Liver (tissue), 9 donors: ENCODE results near the gene TFDP1. TPM values are rescaled to one million over a fixed set of nuclear protein-coding genes. Genes with fewer than 3 reads are reported as not detected.

ENCODE experiments used
- DNase-seq: peaks from one replicate; pipeline ENCODE4 v3.0.0-alpha.2; 2017; ENCODE audit warnings: low spot score
- H3K27ac ChIP-seq, 2 donors: one replicate each; pipeline ENCODE4 v1.7.0; 2013; ENCODE audit warnings: inconsistent platforms in 2 of 2, low read length in 2 of 2, control low read depth in 1 of 2, low read depth in 1 of 2, mild to moderate bottlenecking in 1 of 2
- H3K27me3 ChIP-seq, 4 donors: one replicate each; pipeline versions ENCODE4 v1.6.1 to v1.7.0; 2013; ENCODE audit warnings: low read length in 3 of 4, inconsistent platforms in 1 of 4, mild to moderate bottlenecking in 1 of 4, moderate library complexity in 1 of 4; ENCODE audit not compliant: control insufficient read depth in 4 of 4, insufficient read depth in 4 of 4
- H3K36me3 ChIP-seq, 4 donors: one replicate each; pipeline versions ENCODE4 v1.6.1 to v1.7.0; 2013; ENCODE audit warnings: low read length in 3 of 4, mild to moderate bottlenecking in 3 of 4, low read depth in 1 of 4, moderate library complexity in 1 of 4; ENCODE audit not compliant: control insufficient read depth in 4 of 4, insufficient read depth in 3 of 4
- H3K4me1 ChIP-seq, 4 donors: one replicate each; pipeline versions ENCODE4 v1.6.1 to v1.7.0; 2013; ENCODE audit warnings: low read length in 3 of 4, mild to moderate bottlenecking in 3 of 4, moderate library complexity in 1 of 4; ENCODE audit not compliant: control insufficient read depth in 4 of 4, insufficient read depth in 4 of 4
- H3K4me3 ChIP-seq, 3 donors: one replicate each; pipeline versions ENCODE4 v1.6.1 to v1.7.0; 2013; ENCODE audit warnings: low read length in 3 of 3, control low read depth in 1 of 3, low read depth in 1 of 3, mild to moderate bottlenecking in 1 of 3
- H3K9ac ChIP-seq, 2 donors: one replicate each; pipeline ENCODE4 v1.7.0; 2013; ENCODE audit warnings: low read length in 2 of 2, mild to moderate bottlenecking in 2 of 2, moderate library complexity in 2 of 2, control low read depth in 1 of 2, low read depth in 1 of 2
- H3K9me3 ChIP-seq, 4 donors: one replicate each; pipeline versions ENCODE4 v1.6.1 to v1.7.0; 2013; ENCODE audit warnings: low read length in 3 of 4; ENCODE audit not compliant: control insufficient read depth in 4 of 4
- ATF3 ChIP-seq: IDR thresholded peaks from 2 replicates; pipeline ENCODE4 v1.6.1; 2016; ENCODE audit warnings: antibody characterized with exemption
- CTCF ChIP-seq: fragments of 150-350 bp; IDR thresholded peaks from 2 replicates; pipeline ENCODE4 v1.5.1; 2017; ENCODE audit warnings: improper control_type of control experiment, low read depth, low read length; ENCODE audit not compliant: missing input control
- EGR1 ChIP-seq, 2 donors: IDR thresholded peaks; 2 replicates each; pipeline ENCODE4 v1.6.1; 2016 to 2018; ENCODE audit warnings: antibody characterized with exemption in 2 of 2, low read depth in 2 of 2
- FOXA1 ChIP-seq: IDR thresholded peaks from 2 replicates; pipeline ENCODE4 v1.6.1; 2016; ENCODE audit warnings: antibody characterized with exemption
- FOXA2 ChIP-seq: IDR thresholded peaks from 2 replicates; pipeline ENCODE4 v1.6.1; 2016; ENCODE audit warnings: antibody characterized with exemption
- GABPA ChIP-seq, 2 donors: IDR thresholded peaks in 1 of 2; conservative IDR thresholded peaks in 1 of 2; 2 replicates each; pipeline ENCODE4 v1.6.1; 2016; ENCODE audit warnings: antibody characterized with exemption in 2 of 2, mild to moderate bottlenecking in 1 of 2, moderate library complexity in 1 of 2
- HNF4A ChIP-seq, 2 donors: conservative IDR thresholded peaks; 2 replicates each; pipeline ENCODE4 v1.6.1; 2016; ENCODE audit warnings: antibody characterized with exemption in 2 of 2, mild to moderate bottlenecking in 2 of 2
- HNF4G ChIP-seq: IDR thresholded peaks from 2 replicates; pipeline ENCODE4 v1.6.1; 2016; ENCODE audit warnings: antibody characterized with exemption
- JUND ChIP-seq, 2 donors: IDR thresholded peaks; 2 replicates each; pipeline ENCODE4 v1.6.1; 2016; ENCODE audit warnings: antibody characterized with exemption in 2 of 2
- MAX ChIP-seq: IDR thresholded peaks from 2 replicates; pipeline ENCODE4 v1.6.1; 2016; ENCODE audit warnings: antibody characterized with exemption
- NR2F2 ChIP-seq: IDR thresholded peaks from 2 replicates; pipeline ENCODE4 v1.6.1; 2016; ENCODE audit warnings: antibody characterized with exemption
- RAD21 ChIP-seq, 2 donors: IDR thresholded peaks; 2 replicates each; pipeline ENCODE4 v1.6.1; 2016; ENCODE audit warnings: antibody characterized with exemption in 2 of 2, mild to moderate bottlenecking in 2 of 2
- REST ChIP-seq: IDR thresholded peaks from 2 replicates; pipeline ENCODE4 v1.6.1; 2016; ENCODE audit warnings: antibody characterized with exemption, mild to moderate bottlenecking
- RXRA ChIP-seq, 2 donors: IDR thresholded peaks; 2 replicates each; pipeline ENCODE4 v1.6.1; 2017 to 2018; ENCODE audit warnings: antibody characterized with exemption in 2 of 2, mild to moderate bottlenecking in 1 of 2
- SP1 ChIP-seq: IDR thresholded peaks from 2 replicates; pipeline ENCODE4 v1.6.1; 2018; ENCODE audit warnings: antibody characterized with exemption, mild to moderate bottlenecking
- TAF1 ChIP-seq: conservative IDR thresholded peaks from 2 replicates; pipeline ENCODE4 v1.6.1; 2016; ENCODE audit warnings: antibody characterized with exemption, mild to moderate bottlenecking
- YY1 ChIP-seq: IDR thresholded peaks from 2 replicates; pipeline ENCODE4 v1.6.1; 2016; ENCODE audit warnings: antibody characterized with exemption, mild to moderate bottlenecking
- ZBTB33 ChIP-seq: IDR thresholded peaks from 2 replicates; pipeline ENCODE4 v1.6.1; 2016; ENCODE audit warnings: antibody characterized with exemption
- WGBS: extraction: QIAGEN DNeasy Blood & Tissue Kit; methylation state at CpG from one replicate; pipeline ENCODE4 v1.1.7; 2013; 5-methylcytosine and 5-hydroxymethylcytosine counted together
- polyA plus RNA-seq, 2 donors: library from polyadenylated mRNA; stranded (reverse) in 1 of 2; unstranded in 1 of 2; fragments of 200-250 nt in 1 of 2; fragments of >200 nt in 1 of 2; fragmentation: Nextera tagmentation in 1 of 2; extraction: Ambion mirVana in 1 of 2; gene quantifications; one replicate each; pipeline versions ENCODE4 v1.2.1 to v1.2.3, GENCODE V29; 2013 to 2015
- total RNA-seq, 2 donors: library from RNA; depleted of rRNA; stranded (reverse); fragments of >200 nt; gene quantifications; one replicate each; pipeline ENCODE4 v1.2.3, GENCODE V29; 2014
- donor health status: healthy.
- donor health status: healthy.
- donor health status: healthy.
- donor health status: healthy.
- donor health status: healthy.

The TFDP1 gene
- total and polyA plus RNA-seq, 4 donors, result 9.9 to 140 (median 17.8) TPM

- WGBS, result 99% methylated on average over 7 of the region's 7 CpGs
- no peak for DNase-seq
Measured at GRCh38 chr13:113635048-113635420, 50.5 kb downstream of the TFDP1 start.

More at GRCh38 chr13:113635048-113635420, 50.5 kb downstream of the TFDP1 start:
- H3K4me3 ChIP-seq, result no peak overlapping the region
- no peak overlapping the region for H3K27ac ChIP-seq
- no peak overlapping the region for H3K9ac ChIP-seq
- TF ChIP-seq RAD21 (IDR thresholded peaks at IDR 0.05) (no peak), ATF3 (no peak), MAX (no peak), REST (no peak), EGR1 (IDR thresholded peaks at IDR 0.05; ENCODE audit: low read depth in 2 of 2) (no peak), CTCF (no peak), ZBTB33 (no peak), HNF4G (no peak), HNF4A (conservative IDR thresholded peaks at IDR 0.05) (no peak), RXRA (IDR thresholded peaks at IDR 0.05) (no peak), FOXA2 (no peak), SP1 (no peak), FOXA1 (no peak), GABPA (IDR thresholded peaks at IDR 0.05 in 1 of 2, conservative IDR thresholded peaks at IDR 0.05 in 1 of 2) (no peak), JUND (IDR thresholded peaks at IDR 0.05) (no peak), NR2F2 (no peak), TAF1 (no peak), YY1 (no peak)
- H3K9me3 ChIP-seq, result no peaks in the 10 kb centered on the region
- peaks cover 10 to 74% (median 53%) of the 10 kb centered on the region in 4 donors for H3K36me3 ChIP-seq
- no peaks in the 10 kb centered on the region for H3K27me3 ChIP-seq
- no peaks in the 10 kb centered on the region for H3K4me1 ChIP-seq
